GM12878 (cell line): ENCODE measurements around the gene B4GALNT4. TPM values are rescaled to one million over a fixed set of nuclear protein-coding genes. Genes with fewer than 3 reads are reported as not detected.

Source experiments
- ATAC-seq: fragments of 200-7000 bp; cut with Tn5 transposase; 3 replicates; pipeline ENCODE4 v1.9.1; 2020; ENCODE audit warnings: mild to moderate bottlenecking, moderate library complexity
- BruUV-seq: library from RNA; stranded (reverse); fragments of 400-500 nt; replicated peaks from 2 replicates; lab custom pipeline; 2021; lab: Mats Ljungman, UMichigan
- CTCF ChIA-PET: fragments of 300-600 bp; sonication (Branson Sonifier 250); formaldehyde crosslinking; extraction: SDS; loops from one replicate; lab custom pipeline; 2021; ENCODE audit warnings: inconsistent platforms; lab: Yijun Ruan, JAX
- POLR2A ChIA-PET: fragments of 350-600 bp; formaldehyde crosslinking; extraction: SDS; loops from one replicate; lab custom pipeline; 2021; ENCODE audit warnings: inconsistent platforms; lab: Charles Lee
- RAD21 ChIA-PET: fragments of 300-600 bp; sonication (Branson Sonifier 250); formaldehyde crosslinking; loops from one replicate; lab custom pipeline; 2023; ENCODE audit warnings: antibody characterized with exemption; ENCODE audit not compliant: unreplicated experiment; lab: Charles Lee
- SMC1A ChIA-PET: fragments of 300-600 bp; sonication (Branson Sonifier 250); formaldehyde crosslinking; loops from one replicate; lab custom pipeline; 2023; ENCODE audit not compliant: unreplicated experiment, uncharacterized antibody; lab: Charles Lee
- DNase-seq: peaks from one replicate; pipeline ENCODE4 v3.0.0-alpha.2; 2011; ENCODE audit warnings: low read depth, low spot score
- FAIRE-seq: peaks from 3 replicates; lab custom pipeline; 2011; peaks lifted over from hg19 to GRCh38; lab: Jason Lieb, UNC
- H2AFZ ChIP-seq: 2 replicates; pipeline ENCODE4 v1.6.0; 2011; ENCODE audit warnings: low read depth, low read length, control low read depth; ENCODE audit not compliant: control insufficient read depth
- H3K27ac ChIP-seq: 2 replicates; pipeline ENCODE4 v1.5.1; 2011; ENCODE audit warnings: control low read depth; ENCODE audit not compliant: control insufficient read depth, insufficient read depth
- H3K27me3 ChIP-seq, 2 experiments: replicated peaks in 1 of 2; 2 replicates each; pipeline versions ENCODE4 v1.6.0 to v1.6.1; 2011; ENCODE audit warnings: low read length in 1 of 2; ENCODE audit not compliant: control insufficient read depth in 2 of 2, insufficient read depth in 2 of 2
- H3K36me3 ChIP-seq, 2 experiments: 2 replicates each; pipeline ENCODE4 v1.5.1; 2011; ENCODE audit warnings: low read length in 1 of 2; ENCODE audit not compliant: control insufficient read depth in 2 of 2, insufficient read depth in 2 of 2
- H3K4me1 ChIP-seq: 2 replicates; pipeline ENCODE4 v1.6.1; 2011; ENCODE audit warnings: mild to moderate bottlenecking, low read length, moderate library complexity, mixed read lengths; ENCODE audit not compliant: control insufficient read depth, insufficient read depth
- H3K4me2 ChIP-seq: 2 replicates; pipeline ENCODE4 v1.6.0; 2011; ENCODE audit warnings: control low read depth; ENCODE audit not compliant: control insufficient read depth, insufficient read depth
- H3K4me3 ChIP-seq: fragments of 200-600 bp; sonication (generic); 2 replicates; pipeline ENCODE4 v1.5.1; 2016
- H3K79me2 ChIP-seq: 2 replicates; pipeline ENCODE4 v1.6.0; 2011; ENCODE audit warnings: low read length; ENCODE audit not compliant: control insufficient read depth, insufficient read depth
- H3K9ac ChIP-seq: 2 replicates; pipeline ENCODE4 v1.8.0; 2011; ENCODE audit warnings: low read length, control low read depth, mixed read lengths; ENCODE audit not compliant: control insufficient read depth, insufficient read depth
- H3K9me3 ChIP-seq: replicated peaks from 3 replicates; pipeline ENCODE4 v1.5.1; 2011; ENCODE audit warnings: mild to moderate bottlenecking, low read length; ENCODE audit not compliant: control insufficient read depth, insufficient read depth
- H4K20me1 ChIP-seq: 2 replicates; pipeline ENCODE4 v1.6.0; 2011; ENCODE audit not compliant: control insufficient read depth, insufficient read depth
- ESRRA ChIP-seq: IDR thresholded peaks from 2 replicates; pipeline ENCODE4 v1.6.1; 2012; ENCODE audit warnings: mild to moderate bottlenecking, low read length, improper control_type of control experiment
- ETV6 ChIP-seq, 2 experiments: fragments of 450-650 bp in 1 of 2; IDR thresholded peaks in 1 of 2; conservative IDR thresholded peaks in 1 of 2; 2 replicates each; pipeline ENCODE4 v1.6.1; 2014; ENCODE audit warnings: antibody characterized with exemption in 1 of 2, borderline replicate concordance in 1 of 2, low read depth in 1 of 2, mild to moderate bottlenecking in 1 of 2, moderate library complexity in 1 of 2
- RB1 ChIP-seq: fragments of 450-650 bp; formaldehyde crosslinking; IDR thresholded peaks from 2 replicates; pipeline ENCODE4 v1.6.1; 2017; ENCODE audit warnings: mild to moderate bottlenecking, borderline replicate concordance
- RCOR1 ChIP-seq: conservative IDR thresholded peaks from 2 replicates; pipeline ENCODE4 v1.6.1; 2012; ENCODE audit warnings: low read depth, low read length, improper control_type of control experiment
- SIN3A ChIP-seq: IDR thresholded peaks from 2 replicates; pipeline ENCODE4 v1.6.1; 2012; ENCODE audit warnings: low read depth, low read length, improper control_type of control experiment
- SMC3 ChIP-seq: IDR thresholded peaks from 2 replicates; pipeline ENCODE4 v1.6.1; 2011; ENCODE audit warnings: low read length, improper control_type of control experiment, borderline replicate concordance
- WGBS: methylation state at CpG from one replicate; pipeline ENCODE4 v1.1.6; 2016; ENCODE audit warnings: low lambda C conversion rate; ENCODE audit not compliant: insufficient replicate concordance, insufficient coverage; ENCODE audit errors: missing lambda C conversion rate; 5-methylcytosine and 5-hydroxymethylcytosine counted together
- in situ Hi-C: fragments of 300-500 bp; cut with MboI; formaldehyde crosslinking; loops from 9 replicates; pipeline ENCODE4 v1.14.3; 2018; ENCODE audit warnings: mixed read lengths
- intact Hi-C: fragments of 100-400 bp; cut with micrococcal nuclease; formaldehyde crosslinking; loops from one replicate; pipeline ENCODE4 v1.14.2; 2022; ENCODE audit not compliant: unreplicated experiment
- polyA plus RNA-seq, 11 experiments: library from polyadenylated mRNA; depleted of rRNA in 4 of 11; unstranded in 6 of 11; stranded (reverse) in 5 of 11; fragments of >200 nt; fragmentation: Nextera tagmentation in 4 of 11; fragmentation: Illumina TruSeq in 1 of 11; extraction: Ambion mirVana in 4 of 11; extraction: Trizol in 1 of 11; gene quantifications; 1 replicate in 1 of 11; 2 replicates in 10 of 11; pipeline versions ENCODE4 v1.2.1 to v1.2.3, GENCODE V29; 2011 to 2016; ENCODE audit warnings: inconsistent platforms in 2 of 11, missing spikeins in 2 of 11, low read depth in 1 of 11
- total RNA-seq, 4 experiments: library from RNA; depleted of rRNA in 3 of 4; stranded (reverse); fragments of >200 nt in 3 of 4; fragmentation: Illumina TruSeq in 1 of 4; extraction: Trizol in 1 of 4; gene quantifications; 2 replicates each; pipeline versions ENCODE4 v1.2.1 to v1.2.3, GENCODE V29; 2013 to 2021
- TF ChIP-seq, protein P1 (sequence below): IDR thresholded peaks from 2 replicates; pipeline ENCODE4 v1.6.1; 2012; ENCODE audit warnings: low read depth, low read length, improper control_type of control experiment
- TF ChIP-seq, protein P2 (sequence below): fragments of 150-350 bp; IDR thresholded peaks from 2 replicates; pipeline ENCODE4 v1.6.1; 2016; ENCODE audit warnings: low read depth, low read length

B4GALNT4 gene
- total and polyA plus RNA-seq, 10 of the 15 experiments (the other 5 are each of a cell fraction or from before 2014, with no cell fraction given), result 0.04 to 0.82 (median 0.40) TPM; not detected in 6

DNA sequence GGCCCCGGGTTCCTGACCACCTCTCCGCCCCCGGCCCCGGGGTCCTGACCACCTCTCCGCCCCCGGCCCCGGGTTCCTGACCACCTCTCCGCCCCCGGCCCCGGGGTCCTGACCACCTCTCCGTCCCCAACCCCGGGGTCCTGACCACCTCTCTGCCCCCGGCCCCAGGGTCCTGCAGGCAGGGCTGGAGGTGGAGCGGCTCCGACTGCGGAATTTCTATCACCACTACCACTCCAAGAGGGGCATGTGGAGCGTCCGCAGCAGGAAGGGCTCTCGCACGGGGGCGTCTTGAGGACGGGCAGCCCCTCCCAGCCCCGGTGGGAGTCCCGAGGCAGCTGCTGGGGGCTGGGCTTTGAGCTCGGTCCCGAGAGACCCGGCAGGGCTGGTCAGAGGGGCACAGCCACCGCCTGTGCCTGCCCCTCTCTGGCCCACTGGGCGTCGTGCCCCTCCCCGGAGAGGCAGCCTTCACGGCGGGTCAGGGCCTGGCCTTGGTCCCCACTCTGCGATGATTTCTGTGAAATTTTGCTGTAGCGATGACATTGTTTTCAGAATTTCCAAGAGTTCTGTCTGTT, 12.3 kb downstream of the B4GALNT4 start:
- TF ChIP-seq, protein P1, sequence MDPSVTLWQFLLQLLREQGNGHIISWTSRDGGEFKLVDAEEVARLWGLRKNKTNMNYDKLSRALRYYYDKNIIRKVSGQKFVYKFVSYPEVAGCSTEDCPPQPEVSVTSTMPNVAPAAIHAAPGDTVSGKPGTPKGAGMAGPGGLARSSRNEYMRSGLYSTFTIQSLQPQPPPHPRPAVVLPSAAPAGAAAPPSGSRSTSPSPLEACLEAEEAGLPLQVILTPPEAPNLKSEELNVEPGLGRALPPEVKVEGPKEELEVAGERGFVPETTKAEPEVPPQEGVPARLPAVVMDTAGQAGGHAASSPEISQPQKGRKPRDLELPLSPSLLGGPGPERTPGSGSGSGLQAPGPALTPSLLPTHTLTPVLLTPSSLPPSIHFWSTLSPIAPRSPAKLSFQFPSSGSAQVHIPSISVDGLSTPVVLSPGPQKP, result no peak
- TF ChIP-seq ESRRA, result no peak
- no peak for TF ChIP-seq RB1
- no peak for TF ChIP-seq RCOR1
- no peak for TF ChIP-seq SIN3A
- TF ChIP-seq ETV6 (conservative IDR thresholded peaks at IDR 0.05 in 1 of 2, IDR thresholded peaks at IDR 0.05 in 1 of 2; ENCODE audit: borderline replicate concordance in 1 of 2, low read depth in 1 of 2), result no peak
- TF ChIP-seq, protein P2, sequence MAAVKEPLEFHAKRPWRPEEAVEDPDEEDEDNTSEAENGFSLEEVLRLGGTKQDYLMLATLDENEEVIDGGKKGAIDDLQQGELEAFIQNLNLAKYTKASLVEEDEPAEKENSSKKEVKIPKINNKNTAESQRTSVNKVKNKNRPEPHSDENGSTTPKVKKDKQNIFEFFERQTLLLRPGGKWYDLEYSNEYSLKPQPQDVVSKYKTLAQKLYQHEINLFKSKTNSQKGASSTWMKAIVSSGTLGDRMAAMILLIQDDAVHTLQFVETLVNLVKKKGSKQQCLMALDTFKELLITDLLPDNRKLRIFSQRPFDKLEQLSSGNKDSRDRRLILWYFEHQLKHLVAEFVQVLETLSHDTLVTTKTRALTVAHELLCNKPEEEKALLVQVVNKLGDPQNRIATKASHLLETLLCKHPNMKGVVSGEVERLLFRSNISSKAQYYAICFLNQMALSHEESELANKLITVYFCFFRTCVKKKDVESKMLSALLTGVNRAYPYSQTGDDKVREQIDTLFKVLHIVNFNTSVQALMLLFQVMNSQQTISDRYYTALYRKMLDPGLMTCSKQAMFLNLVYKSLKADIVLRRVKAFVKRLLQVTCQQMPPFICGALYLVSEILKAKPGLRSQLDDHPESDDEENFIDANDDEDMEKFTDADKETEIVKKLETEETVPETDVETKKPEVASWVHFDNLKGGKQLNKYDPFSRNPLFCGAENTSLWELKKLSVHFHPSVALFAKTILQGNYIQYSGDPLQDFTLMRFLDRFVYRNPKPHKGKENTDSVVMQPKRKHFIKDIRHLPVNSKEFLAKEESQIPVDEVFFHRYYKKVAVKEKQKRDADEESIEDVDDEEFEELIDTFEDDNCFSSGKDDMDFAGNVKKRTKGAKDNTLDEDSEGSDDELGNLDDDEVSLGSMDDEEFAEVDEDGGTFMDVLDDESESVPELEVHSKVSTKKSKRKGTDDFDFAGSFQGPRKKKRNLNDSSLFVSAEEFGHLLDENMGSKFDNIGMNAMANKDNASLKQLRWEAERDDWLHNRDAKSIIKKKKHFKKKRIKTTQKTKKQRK, result no peak
- no peak for TF ChIP-seq SMC3
- Histone ChIP-seq H2AFZ (no peak overlapping the region), H3K27me3 (no peaks in the 10 kb centered on the region), H3K4me1 (no peaks in the 10 kb centered on the region), H4K20me1 (no peaks in the 10 kb centered on the region), H3K79me2 (no peaks in the 10 kb centered on the region), H3K4me2 (no peak overlapping the region), H3K27ac (no peak overlapping the region), H3K9me3 (no peaks in the 10 kb centered on the region; the same call in 2 of the 3 replicates), H3K4me3 (no peak overlapping the region), H3K9ac (no peak overlapping the region), H3K36me3 (no peaks in the 10 kb centered on the region)
- POLR2A ChIA-PET, result no interaction called here
- no peak for FAIRE-seq
- in situ Hi-C loops, result no loop called here
- 30% methylated on average over 19 of the region's 35 CpGs for WGBS
- BruUV-seq, result no TSS peak
- no peak for DNase-seq
- no peak for ATAC-seq
- intact Hi-C loops, result no loop called here
- RAD21 ChIA-PET, result no interaction called here
- CTCF ChIA-PET, result no interaction called here
- SMC1A ChIA-PET, result no interaction called here
